IPS DF 4.7 (cell line): Measurements from ENCODE around the gene CCNY.

Experiments
- DNase-seq: peaks from one replicate; pipeline ENCODE4 v3.0.0-alpha.2; 2013; ENCODE audit warnings: low spot score; ENCODE audit errors: extremely low read depth

The CCNY gene

GRCh38 chr10:35613597-35614226 is 277.4 kb downstream of the CCNY start:
- DNase-seq, result no peak

GRCh38 chr10:35614312-35614711 is 278.0 kb downstream of the CCNY start:
- DNase-seq, result no peak
